Activated CD4-positive, alpha-beta T cell treated with anti-CD3 and anti-CD28 coated beads, Interleukin-2, Interleukin-4, amounts not matched to agents 100 ng/mL and 50 ng/mL, durations not matched to agents 16 hours and 8 hours (primary cell): ENCODE results near the gene EXO5.
"Not testable (repeated sequence)": the region's sequence is repeated elsewhere in the genome, so short reads cannot be mapped to it uniquely, and the experiment has no call there.

ENCODE experiments used
- DNase-seq: peaks from one replicate; pipeline ENCODE4 v3.0.0-alpha.2; 2020; ENCODE audit warnings: low spot score

EXO5 gene

GRCh38 chr1:40553017-40553416, 44.5 kb downstream of the EXO5 start:
- no peak for DNase-seq

GRCh38 chr1:40554807-40555206, 46.2 kb downstream of the EXO5 start:
- DNase-seq, result not testable (repeated sequence)

- no peak for DNase-seq
These were observed 47.6 kb downstream of the EXO5 start for GRCh38 chr1:40556121-40556520.

- DNase-seq, result not testable (repeated sequence)
These were observed 49.7 kb downstream of the EXO5 start for GRCh38 chr1:40558241-40558640.

GRCh38 chr1:40562185-40562584, 53.6 kb downstream of the EXO5 start:
- no peak for DNase-seq

- no peak for DNase-seq
These were observed 54.7 kb downstream of the EXO5 start for GRCh38 chr1:40563266-40563665.

GRCh38 chr1:40564506-40564905, 55.9 kb downstream of the EXO5 start:
- no peak for DNase-seq

GRCh38 chr1:40564913-40565312, 56.3 kb downstream of the EXO5 start:
- no peak for DNase-seq
